ENCODE results near the gene GLIS1.

GLIS1 gene

GRCh38 chr1:53568540-53568939, 170.4 kb downstream of the GLIS1 start:
- DNase-seq (ENCODE audit: low read depth), result no peak
- H3K4me3 ChIP-seq (ENCODE audit: low read depth, low read length), result no peak overlapping the region
- TF ChIP-seq CTCF (conservative IDR thresholded peaks at IDR 0.05; ENCODE audit: low read depth, low read length), result no peak

- no peak for DNase-seq (ENCODE audit: low read depth)
- no peak overlapping the region for H3K4me3 ChIP-seq (ENCODE audit: low read depth, low read length)
- TF ChIP-seq CTCF (conservative IDR thresholded peaks at IDR 0.05; ENCODE audit: low read depth, low read length), result no peak
Observed at GRCh38 chr1:53567851-53568250, 171.1 kb downstream of the GLIS1 start.

GRCh38 chr1:53567450-53567849, 171.5 kb downstream of the GLIS1 start:
- H3K4me3 ChIP-seq (ENCODE audit: low read depth, low read length), result no peak overlapping the region
- TF ChIP-seq CTCF (conservative IDR thresholded peaks at IDR 0.05; ENCODE audit: low read depth, low read length), result no peak
- DNase-seq (ENCODE audit: low read depth), result no peak

- no peak for TF ChIP-seq CTCF (conservative IDR thresholded peaks at IDR 0.05; ENCODE audit: low read depth, low read length)
Observed at GRCh38 chr1:53563611-53564010, 175.4 kb downstream of the GLIS1 start.

GRCh38 chr1:53562981-53563379, 176.0 kb downstream of the GLIS1 start:
- TF ChIP-seq CTCF (conservative IDR thresholded peaks at IDR 0.05; ENCODE audit: low read depth, low read length), result no peak
- no peak for DNase-seq (ENCODE audit: low read depth)
- no peak overlapping the region for H3K4me3 ChIP-seq (ENCODE audit: low read depth, low read length)

More at GRCh38 chr1:53563611-53564010, 175.4 kb downstream of the GLIS1 start:
- no peak overlapping the region for H3K4me3 ChIP-seq (ENCODE audit: low read depth, low read length)
- DNase-seq (ENCODE audit: low read depth), result no peak

- no peak for TF ChIP-seq CTCF (conservative IDR thresholded peaks at IDR 0.05; ENCODE audit: low read depth, low read length)
- H3K4me3 ChIP-seq (ENCODE audit: low read depth, low read length), result no peak overlapping the region
- DNase-seq (ENCODE audit: low read depth), result no peak
Observed at GRCh38 chr1:53562291-53562980, 176.5 kb downstream of the GLIS1 start.

GRCh38 chr1:53561503-53562105, 177.4 kb downstream of the GLIS1 start:
- no peak overlapping the region for H3K4me3 ChIP-seq (ENCODE audit: low read depth, low read length)
- no peak for DNase-seq (ENCODE audit: low read depth)

More at GRCh38 chr1:53561503-53562105, 177.4 kb downstream of the GLIS1 start:
- no peak for TF ChIP-seq CTCF (conservative IDR thresholded peaks at IDR 0.05; ENCODE audit: low read depth, low read length)
